Right hindlimb (tissue), 1 donor: ENCODE results near the gene PPBP.

Experiments used
- DNase-seq: peaks from one replicate; pipeline ENCODE4 v3.0.0-alpha.2; 2018

The PPBP gene, protein sequence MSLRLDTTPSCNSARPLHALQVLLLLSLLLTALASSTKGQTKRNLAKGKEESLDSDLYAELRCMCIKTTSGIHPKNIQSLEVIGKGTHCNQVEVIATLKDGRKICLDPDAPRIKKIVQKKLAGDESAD

DNA sequence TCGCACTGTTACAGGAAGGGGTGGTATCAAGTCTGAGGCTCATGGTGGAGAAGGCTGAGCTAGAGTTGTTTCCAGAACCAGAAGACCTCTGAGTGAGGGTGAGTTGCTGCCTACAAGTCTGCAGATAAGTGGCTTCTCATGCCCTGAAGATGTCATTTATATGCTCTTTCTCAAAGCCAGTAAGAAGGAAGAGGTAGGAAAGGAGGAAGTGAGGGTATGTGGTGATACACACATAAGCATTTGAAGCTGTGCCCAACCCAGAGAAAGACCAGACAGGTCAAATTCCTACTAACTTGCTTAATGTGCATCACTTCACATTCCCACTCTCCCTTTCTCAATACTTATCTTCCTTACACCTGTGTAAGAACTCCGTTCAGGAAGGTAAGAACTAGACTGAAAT, at the start of gene PPBP:
TSS of gene PPBP (minus strand) at position 130 of the 400 bp plus-strand sequence. CDS start at position 43, 87 bp downstream.
- no peak for DNase-seq

DNA sequence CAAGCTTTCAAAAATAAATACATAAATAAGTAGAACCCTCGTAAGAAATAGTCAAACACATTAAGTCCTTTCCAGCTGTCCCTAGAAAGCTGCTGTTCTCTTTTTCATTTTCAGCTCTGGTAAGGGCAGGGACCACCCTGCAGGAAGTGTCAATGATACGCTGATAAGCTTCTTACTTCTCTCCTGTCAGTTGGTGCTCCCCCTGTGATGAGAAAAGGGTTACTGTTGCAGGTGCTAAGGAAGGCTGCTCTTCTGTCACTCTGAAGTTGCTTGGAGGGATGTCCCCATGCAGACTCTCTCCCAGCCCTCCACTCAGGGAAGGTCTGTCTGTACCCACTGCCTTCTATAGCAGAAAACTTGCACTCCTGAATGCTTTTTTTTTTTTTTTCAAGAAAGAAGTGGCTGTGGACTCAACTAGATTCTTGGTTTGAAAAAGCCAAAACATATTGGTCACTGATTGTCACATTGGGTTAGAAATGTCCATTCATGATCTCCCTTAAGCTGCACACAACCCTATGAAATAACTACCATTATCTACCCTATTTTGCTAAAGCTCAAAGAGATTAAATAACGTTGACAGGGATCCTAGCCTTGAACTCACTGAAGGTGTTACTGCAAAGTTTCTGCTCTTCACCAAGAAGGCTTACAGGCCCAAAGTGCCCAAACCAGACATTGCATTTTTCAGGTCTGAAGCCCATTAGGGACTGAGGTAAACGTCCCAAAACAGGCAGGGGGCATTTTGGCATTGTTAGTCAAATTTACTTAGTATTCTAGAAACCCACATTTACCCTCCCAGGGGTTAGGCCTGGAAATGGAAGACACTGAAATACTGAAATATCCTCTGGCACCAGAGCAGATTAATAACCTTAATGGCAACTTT, 49.3 kb upstream of the PPBP start:
- DNase-seq = no peak

DNA sequence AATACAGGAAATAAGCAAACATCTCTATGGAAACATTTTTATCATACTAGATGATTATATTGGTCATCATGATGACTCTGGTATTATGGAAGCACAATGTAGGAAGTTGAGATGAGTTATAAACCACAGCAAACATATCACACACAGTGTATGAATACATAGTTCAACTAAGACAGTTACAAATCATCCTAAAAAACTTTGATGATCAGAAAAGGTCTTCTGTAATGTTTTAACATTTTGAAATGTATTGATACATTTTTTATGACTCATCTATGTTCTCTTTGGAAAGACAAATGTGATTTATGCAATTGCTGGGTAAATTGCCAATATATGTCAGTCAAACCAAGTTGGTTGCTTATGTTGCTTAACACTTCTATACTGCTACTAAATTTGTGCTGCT, 45.7 kb upstream of the PPBP start:
- no peak for DNase-seq

DNA sequence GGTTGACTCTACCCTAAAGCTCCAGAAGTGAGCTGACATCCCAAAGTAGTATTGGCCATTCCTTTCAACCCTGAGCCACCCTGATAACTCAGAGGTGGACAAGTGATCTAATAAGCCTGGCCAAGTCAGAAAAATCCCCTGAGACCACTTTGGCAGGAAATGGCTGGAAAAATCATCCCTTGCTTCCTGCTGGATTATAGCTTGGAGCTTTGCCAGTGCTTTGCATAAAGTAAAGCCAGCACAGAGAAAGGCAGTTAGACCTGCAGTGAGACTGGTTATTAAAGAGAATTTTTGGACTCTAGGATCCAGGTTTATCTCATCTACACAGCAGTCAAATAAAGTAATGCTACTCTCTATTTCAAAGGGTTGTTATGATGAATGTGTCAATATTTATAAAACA, 44.1 kb upstream of the PPBP start:
- DNase-seq = no peak

DNA sequence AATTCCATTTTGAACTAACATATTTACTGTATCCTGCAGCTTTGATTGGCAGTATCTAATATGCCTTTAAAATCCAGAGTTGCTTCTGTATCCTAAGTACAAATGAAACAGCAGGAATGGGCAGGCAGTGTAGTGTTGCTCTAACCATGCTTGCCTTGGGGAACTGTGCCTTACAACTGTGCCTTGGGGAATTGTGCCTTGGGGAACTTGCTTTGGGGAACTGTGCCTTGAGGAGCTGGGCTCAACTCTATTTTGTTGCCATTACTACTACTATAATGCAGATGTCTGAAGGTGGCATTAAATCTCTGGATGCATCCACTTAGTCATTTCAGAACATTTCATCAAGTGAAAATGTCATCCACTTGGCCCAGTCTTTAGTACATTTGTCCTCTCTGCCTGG, 43.6 kb upstream of the PPBP start:
- DNase-seq = no peak

DNA sequence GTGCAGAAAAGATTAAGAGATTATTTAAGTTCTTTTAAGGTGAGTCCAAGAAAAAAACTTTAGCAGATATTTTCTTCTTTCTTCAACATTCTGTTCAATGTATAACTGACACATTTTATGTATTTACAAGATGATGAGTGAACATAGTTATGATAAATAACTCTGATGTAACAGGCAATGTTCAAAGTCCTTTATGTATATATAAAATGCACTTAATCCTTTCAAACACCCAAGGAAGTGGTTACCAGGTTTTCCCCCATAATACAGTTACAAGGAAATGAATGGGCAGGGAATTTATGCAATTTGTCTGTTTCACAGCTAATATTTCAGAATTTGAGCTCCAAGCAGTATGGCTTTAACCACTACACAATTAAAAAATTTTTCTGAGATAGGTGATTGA, 42.3 kb upstream of the PPBP start:
- no peak for DNase-seq

DNA sequence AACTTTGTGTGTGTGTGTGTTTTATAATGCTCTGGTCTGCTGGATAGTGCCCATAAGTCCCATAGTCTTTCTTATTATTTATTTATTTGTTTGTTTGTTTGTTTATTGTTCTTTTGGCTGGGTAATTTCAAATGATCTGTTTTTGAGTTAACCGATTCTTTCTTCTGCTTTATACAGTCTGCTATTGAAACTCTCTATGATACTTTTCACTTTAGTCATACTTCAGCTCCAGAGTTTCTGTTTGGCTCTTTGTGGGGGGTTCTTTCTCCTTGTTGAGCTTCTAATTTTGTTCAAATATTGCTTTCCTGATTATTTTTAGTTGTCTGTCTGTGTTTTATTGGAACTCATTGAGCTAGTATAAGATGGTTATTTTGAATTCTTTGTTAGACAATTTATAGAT, 40.5 kb upstream of the PPBP start:
- DNase-seq = no peak

DNA sequence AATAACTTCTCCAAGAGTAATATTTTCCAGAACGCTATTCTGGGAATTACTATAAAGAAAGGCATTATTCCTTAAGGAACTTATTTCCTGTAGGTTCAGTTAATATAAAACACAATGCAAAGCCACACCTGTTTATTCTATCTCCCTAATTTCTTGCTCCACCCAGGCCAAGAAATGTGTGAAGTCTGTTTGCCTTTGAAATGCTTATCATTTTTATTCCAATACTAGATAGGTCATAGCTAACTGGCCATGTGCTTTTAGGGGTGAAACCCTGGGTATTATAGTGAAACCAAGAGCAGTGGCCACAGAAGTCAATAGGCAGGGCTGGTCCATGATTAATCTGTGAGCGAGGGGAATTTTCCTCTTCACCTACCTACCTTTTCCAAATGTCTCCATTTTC, 35.7 kb upstream of the PPBP start:
- no peak for DNase-seq

DNA sequence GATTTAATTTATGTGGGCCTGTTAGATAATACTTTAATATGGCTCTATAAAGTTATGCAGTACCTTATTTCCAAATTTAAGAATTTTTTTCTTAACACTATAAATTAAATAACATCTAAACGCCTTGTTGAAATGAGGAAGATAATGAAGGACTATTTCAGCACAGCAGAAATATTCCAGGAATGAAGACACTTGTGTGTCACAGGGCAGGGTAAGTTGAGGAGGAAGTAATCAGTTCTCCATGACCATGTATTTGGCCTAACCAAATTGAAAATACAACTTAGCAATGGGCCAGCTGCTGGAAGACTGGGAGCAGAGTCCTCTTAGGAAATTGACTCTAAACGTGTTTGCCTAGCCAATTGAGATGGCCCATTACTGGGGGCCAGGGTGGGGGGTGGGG, 33.6 kb upstream of the PPBP start:
- no peak for DNase-seq

DNA sequence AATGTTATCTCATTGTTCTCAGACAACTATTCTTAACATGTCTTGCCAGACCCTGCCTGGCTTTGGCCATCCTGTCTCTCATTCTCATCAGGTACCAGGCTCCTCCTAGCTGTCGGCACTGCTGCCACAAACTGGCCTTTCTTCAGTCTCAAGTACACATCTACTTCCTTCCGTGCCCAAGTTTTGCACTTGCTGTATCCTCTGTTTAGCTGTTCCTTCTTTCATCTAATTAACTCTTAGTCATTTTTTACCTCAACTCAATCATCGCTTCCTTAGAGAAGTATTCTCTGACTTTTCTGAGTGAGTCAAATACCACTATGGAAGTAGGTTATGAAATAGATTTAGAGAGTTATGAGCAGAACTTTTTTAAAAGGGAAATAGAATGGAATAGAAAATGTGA, 30.8 kb upstream of the PPBP start:
- DNase-seq = no peak

DNA sequence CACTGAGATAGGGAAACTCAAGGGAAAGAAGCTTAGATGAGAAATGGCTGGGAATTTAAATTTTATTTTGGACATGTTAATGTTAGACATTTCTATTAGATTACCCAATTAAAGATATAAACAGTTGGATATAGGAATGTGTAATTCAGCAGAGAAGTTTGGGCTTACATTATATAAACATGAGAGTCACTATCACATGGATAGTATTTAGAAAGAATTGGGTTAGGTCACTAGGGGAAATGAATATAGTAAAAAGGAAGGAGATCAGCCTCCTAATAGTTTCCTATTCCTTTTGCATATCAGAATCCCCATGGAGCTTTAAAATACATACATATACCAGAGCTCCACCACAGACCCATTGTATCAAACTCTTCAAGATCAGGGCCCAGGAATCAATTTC, 30.1 kb upstream of the PPBP start:
- DNase-seq = no peak

DNA sequence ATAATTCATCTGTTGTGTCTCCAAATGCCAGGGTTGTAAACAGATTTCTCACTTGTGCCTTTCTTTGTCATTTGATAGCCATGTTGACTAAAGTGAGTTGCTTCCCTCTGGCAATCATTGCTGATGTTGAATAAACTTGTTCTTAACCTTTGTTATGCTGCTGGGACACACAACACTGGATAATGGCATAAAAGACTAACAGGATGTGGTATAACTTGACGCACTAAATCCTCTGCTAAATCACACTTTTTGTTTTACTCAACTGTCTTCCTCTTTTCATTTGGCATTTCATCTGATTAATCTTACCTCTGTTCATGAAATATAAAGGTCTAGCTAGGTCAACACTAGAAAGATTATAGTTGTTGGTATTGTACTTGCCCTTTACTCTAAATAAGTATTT, 28.1 kb upstream of the PPBP start:
- DNase-seq = no peak

DNA sequence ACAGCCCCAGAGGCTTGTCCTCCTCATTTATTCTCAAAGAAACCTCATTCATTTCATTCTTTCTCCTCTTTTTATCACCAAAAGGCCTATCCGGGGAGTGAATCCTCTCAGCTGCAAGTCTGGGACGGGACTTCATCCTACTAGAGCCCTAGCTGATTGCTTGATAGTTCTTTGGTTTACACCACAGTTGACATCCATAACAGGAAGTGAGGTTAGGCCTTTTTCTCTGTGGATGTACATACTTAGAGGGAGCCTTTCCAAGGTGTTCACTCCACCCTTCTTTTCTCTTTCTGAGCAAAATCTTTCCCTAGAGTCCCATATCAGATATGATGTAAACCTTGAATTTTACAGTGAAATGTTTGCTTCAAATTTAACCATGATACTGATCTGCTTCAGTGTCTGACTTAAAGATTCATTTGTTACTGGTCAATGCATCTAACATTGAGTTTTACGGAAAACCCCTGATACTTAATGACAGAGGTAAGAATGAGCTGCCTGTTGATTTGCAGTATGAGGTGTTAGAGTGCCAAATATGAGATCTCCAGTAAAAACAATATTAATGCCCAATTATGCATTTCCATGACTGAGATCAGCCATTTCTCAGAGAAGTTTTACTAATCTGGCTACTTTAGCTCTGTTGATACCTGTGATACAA, 27.3 kb upstream of the PPBP start:
- no peak for DNase-seq

DNA sequence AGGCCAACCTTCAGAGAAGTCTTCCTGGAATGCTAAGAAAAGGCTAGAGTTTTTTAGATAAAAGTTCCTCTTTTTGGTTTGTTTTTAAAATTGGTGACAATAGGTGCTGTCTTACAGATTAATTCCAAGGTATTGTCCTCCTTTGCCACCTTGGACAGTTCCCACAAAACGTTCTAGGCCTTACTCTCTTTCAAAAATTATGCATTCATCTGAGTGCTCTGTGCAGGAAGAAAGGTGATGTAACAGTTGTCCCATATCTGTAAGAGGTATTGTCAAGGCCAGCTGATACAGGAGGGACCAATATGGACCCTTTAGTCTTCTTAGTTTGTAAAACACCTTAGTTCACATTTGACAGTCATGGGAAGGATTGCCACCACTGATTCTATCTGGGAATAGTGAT, 26.3 kb upstream of the PPBP start:
- no peak for DNase-seq

DNA sequence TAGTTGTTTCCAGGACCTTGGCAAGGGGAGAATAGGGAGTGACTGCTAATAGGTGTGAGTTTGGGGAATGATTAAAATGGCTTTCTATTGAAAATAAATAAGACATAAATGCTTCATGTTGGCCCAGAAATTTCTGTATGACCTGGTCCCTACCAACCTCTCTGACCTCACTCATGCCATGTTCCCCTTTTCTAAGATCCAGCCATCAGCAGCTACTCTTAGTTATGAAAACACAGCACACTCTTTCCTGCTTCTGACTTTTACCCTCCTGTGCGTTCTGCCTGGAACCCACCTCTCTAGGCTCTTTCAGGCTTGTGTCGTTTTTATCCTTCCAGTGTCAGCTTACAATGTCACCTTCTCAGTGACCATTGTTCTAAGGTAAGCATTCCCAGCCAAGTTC, 25.3 kb upstream of the PPBP start:
- no peak for DNase-seq

DNA sequence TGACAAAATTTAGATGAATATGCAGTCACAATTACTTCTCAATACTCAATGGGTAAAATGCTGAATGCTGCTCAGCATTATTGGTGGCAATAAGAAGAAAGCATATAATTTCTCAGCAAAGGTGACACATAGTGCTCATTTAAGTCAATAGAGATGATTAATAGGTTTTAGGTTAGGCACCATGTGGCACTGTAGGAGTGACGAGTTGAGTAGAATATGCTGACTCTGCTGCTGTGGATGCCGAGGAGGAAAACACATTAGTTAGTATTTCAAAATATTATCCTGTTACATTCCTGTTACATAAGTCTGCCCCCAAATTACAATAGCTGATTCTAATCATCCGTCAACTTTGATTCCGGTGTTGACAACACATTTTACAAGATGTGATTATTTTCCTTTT, 24.1 kb upstream of the PPBP start:
- DNase-seq = no peak

DNA sequence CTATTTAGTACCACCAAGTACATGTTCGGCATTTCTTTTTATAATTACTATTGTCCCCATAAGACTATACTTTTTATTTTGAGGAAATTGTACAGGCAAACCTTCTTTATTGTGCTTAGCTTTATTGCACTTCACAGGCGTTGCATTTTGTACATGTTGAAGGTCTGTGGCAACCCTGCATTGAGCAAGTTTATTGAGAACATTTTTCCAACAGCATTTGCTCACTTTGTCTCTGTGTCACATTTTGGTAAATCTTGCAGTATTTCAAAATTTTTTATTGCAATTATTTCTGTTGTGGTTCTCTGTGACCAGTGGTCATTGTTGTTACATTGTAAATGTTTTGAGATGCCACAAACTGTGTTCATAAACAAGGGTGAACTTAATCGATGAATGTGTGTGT, 21.3 kb upstream of the PPBP start:
- no peak for DNase-seq

DNA sequence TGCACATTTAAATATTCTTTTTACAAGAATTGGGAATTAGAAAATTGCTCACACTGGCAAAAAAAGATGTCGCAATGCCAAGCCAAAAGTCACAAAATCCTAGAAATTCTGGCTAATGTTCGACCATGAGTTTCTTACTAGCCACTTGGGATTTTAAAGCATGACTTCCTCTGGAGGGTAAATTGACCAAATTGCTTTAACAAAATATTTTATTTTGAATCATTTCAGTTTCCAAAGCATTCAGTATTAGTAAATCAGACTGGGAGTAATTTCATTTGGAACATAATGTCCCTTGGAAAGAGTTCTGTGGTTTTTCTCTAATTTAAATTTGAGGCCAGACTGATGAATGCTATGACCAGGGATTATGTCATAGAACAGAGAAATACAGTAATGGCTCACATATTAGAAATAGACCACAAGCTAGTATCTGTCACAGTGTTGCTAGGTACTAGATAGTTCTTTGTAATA, 18.1 kb upstream of the PPBP start:
- DNase-seq = no peak

DNA sequence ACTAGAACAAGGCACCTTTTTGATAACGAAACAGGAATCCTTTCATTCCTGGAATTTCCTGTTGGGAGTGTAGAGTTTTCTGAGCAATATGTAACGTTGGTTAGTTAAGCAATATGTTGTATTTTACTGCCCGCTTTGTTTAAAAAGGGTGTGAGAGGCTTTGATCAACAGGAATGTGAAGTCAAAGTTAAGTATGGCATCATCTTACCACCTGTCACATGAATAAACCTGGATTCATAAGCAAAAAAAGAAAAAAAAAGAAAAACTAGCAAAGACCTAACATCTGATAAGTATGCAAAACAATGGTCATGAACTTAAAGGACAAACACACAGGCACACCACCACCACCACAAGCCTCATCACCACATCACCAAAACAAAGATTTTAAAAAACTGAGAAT, 17.5 kb upstream of the PPBP start:
- no peak for DNase-seq

DNA sequence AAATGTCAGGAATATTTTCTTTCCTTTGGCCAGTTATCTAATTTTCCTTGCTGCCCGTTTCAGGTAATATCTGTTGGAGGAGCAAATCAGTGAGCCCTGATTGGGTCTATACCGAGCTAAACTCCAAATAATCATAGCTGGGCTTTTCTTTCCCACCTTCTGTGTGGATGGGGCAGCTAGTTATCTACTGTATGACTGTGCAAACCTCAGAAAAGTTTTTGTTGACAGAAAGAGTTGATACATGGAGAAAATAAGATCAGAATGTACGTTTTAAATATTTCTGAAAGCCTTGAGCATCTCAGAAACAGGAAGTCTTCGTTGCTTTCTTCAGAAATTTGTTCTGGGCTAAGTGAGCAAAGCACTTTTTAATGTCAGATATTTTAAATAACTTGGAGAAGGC, 16.7 kb upstream of the PPBP start:
- no peak for DNase-seq

DNA sequence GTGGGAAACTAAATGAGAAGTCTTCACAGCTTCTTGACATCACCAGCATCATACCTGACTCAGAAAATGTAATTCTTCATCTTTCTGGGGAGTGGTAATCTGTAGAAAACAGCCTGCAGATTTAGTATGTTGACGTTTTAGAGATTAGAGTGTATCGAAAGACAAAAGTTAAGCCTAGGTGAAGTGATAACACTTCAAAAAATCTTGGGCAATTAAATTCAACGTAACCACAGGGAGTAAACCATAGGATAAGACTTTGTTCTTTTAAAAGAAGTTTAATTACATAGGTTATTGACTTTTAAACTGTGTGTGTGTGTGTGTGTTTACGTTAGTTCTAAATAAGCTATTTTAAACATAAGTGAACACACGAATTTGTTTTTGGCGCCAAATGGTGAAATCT, 12.3 kb upstream of the PPBP start:
- no peak for DNase-seq

DNA sequence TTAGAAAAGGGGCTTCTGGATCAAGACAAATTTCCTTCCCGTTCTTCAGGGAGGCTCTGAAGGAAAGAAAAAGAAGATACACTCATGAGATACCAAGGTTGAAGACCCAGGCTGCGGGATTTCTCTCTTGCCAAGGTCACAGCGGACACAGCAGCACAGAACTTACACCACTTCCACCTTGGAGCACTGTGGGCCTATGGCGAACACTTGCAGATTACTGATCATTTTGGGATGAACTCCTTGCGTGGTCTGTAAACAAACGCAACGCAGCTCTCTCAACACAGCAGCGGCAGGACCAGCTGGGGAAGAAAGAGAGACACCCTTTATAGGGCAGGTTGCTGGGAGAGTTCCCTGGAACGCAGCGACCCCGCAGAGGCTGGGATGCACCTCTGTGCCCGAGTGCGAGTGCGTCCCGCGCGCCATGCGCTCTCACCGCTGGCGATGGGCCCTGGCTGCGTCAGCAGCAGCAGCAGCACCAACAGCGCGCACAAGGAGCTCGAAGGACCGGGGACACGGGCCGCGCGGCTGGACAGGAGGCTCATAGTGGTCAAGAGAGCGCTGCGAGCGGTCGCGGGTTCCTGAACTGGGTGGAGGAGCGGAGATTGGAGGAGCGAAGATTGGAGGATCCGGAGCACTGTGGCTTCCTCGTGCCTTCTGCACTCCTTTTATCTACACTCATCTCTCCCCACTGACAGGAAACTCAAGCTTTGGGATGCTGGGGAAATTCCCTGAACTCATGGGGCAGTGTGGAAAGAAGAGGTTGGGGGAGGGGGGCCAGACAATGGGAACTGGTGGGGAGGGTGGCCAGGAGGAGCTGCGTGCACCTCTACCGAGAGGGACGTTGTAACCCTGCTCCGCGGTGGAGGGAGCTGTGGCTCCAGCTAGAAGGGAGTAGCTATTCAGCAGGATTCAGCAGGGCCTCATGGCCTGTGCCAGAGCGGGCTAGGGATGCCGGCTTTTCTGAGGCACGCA, 10.3 kb upstream of the PPBP start, which contains the start of gene CXCL5:
TSS of gene CXCL5 (minus strand) at position 638 of the 972 bp plus-strand sequence. CDS start at position 542, 96 bp downstream.
- peak; percentile 47 for DNase-seq

DNA sequence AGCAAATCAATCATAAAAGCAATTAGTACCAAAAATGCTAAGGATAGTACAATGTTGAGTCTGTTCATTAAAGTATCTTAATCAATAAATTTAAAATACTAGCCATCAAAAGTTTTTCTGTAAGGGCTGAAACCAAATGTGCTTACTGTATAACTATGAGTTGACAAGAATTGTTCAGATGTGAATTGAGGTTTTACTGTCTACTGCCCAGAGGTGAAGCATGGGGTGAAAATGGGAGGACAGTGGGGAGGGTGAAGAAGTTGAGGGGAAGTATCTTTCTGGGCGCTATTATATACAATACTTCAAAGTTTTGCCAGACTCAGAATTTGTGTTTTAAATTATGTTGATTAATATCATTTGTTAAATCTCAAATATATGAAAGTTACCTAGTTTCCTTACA, 4.1 kb upstream of the PPBP start:
- no peak for DNase-seq
